Measurements from ENCODE around the gene CIAO3. TPM values are rescaled to one million over a fixed set of nuclear protein-coding genes. Genes with fewer than 3 reads are reported as not detected.

Gene CIAO3
- total RNA-seq, 1 donor from 2014 or later: 24.2 TPM

DNA sequence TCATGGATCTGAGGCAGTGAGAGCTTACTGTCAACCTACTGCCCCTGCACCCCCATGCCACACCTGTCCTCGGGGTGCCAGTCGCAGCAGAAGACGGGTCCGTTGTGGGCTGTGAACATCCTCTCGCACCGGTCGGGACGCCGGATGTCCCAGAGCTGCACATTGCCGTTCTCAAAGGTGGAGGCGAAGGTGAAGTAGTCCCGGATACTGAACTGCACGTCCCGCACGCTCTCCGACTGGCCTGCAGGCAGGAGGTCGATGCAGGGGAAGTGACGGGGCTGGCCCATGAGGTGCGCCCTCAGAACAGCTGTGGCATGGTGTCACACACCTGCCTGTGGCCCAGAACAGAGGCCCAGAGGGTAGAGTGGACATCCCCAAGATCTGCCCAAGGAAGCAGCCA lies 53.3 kb downstream of the CIAO3 start:
- no peak for ATAC-seq
- H3K27me3 ChIP-seq: peaks cover 4% of the 10 kb centered on the region
- no peak for DNase-seq
- H3K27ac ChIP-seq: no peak overlapping the region
- H3K4me3 ChIP-seq: no peak overlapping the region
- H3K9me3 ChIP-seq: no peaks in the 10 kb centered on the region
- H3K36me3 ChIP-seq: peaks cover 6% of the 10 kb centered on the region
- TF ChIP-seq, protein P1, sequence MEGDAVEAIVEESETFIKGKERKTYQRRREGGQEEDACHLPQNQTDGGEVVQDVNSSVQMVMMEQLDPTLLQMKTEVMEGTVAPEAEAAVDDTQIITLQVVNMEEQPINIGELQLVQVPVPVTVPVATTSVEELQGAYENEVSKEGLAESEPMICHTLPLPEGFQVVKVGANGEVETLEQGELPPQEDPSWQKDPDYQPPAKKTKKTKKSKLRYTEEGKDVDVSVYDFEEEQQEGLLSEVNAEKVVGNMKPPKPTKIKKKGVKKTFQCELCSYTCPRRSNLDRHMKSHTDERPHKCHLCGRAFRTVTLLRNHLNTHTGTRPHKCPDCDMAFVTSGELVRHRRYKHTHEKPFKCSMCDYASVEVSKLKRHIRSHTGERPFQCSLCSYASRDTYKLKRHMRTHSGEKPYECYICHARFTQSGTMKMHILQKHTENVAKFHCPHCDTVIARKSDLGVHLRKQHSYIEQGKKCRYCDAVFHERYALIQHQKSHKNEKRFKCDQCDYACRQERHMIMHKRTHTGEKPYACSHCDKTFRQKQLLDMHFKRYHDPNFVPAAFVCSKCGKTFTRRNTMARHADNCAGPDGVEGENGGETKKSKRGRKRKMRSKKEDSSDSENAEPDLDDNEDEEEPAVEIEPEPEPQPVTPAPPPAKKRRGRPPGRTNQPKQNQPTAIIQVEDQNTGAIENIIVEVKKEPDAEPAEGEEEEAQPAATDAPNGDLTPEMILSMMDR (IDR thresholded peaks at IDR 0.05): no peak
- intact Hi-C loops (cut with DNase I): no loop called here
- H3K4me1 ChIP-seq: peaks cover 42% of the 10 kb centered on the region

DNA sequence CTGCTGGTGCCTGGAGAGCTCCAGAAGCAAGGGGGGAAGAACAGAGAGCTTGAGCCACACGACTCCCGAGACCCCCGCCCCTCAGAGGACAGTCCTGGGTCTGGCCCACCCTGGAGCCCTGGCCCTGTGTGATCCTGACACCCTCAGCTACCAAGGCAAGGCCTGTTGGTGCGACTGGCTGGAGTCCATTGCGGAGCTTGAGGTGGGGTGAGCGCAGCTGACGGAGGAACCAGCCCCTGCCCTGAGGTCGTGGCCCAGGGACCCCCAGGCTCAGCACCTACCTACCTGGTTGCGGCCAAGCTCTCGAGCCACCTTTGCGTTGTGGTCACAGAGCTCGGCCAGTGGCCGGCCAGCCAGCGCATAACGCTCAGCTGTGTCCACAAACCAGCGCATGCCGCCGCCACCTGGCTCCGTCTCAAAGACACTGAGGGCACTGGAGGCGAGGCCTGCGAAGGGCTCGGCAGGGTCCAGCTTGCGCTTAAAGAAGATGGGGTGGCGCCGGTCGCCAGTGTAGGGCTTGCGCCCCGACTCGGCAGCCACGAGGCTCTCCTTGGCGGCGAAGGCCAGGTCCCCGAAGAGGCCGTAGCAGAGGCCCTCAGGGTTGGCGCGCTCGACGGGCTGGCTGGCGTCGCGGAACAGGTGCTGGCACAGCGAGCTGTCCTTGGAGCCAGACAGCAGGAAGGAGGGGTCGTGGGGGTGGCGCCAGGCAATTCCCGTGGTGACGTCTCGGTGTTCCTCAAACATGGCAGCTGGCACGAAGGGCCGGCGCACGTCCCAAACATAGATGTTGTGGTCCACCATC lies 54.1 kb downstream of the CIAO3 start:
- Histone ChIP-seq H3K27ac (no peak overlapping the region), H3K4me3 (no peak overlapping the region), H3K4me1 (peaks cover 46% of the 10 kb centered on the region), H3K27me3 (no peaks in the 10 kb centered on the region), H3K9me3 (no peaks in the 10 kb centered on the region), H3K36me3 (peaks cover 14% of the 10 kb centered on the region)
- no peak for ATAC-seq
- DNase-seq: no peak
- TF ChIP-seq, protein P1 (IDR thresholded peaks at IDR 0.05): no peak
- intact Hi-C loops (cut with DNase I): no loop called here

DNA sequence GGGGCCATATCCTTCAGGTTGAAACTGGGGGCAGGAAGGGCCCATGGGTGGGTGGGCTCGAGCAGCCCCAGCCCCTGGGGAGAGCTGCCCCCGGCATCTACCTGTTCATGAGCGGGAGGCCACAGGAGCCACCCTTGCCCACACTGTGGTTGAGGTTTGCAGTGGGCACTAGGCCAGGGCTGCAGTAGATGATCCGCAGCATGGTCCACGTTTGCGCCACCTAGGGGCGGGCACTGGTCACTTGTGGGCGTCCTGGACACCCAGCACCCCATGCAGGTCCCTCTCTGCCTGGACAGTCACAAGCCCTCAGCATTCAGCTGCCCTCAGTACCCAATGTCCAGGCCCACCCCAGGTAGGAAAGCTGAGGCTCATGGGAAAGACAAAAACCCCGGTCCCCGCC lies 54.8 kb downstream of the CIAO3 start:
- ATAC-seq (peak; percentile 1), DNase-seq (no peak)
- H3K27me3 ChIP-seq: no peaks in the 10 kb centered on the region
- intact Hi-C loops (cut with DNase I): no loop called here
- no peak overlapping the region for H3K27ac ChIP-seq
- no peaks in the 10 kb centered on the region for H3K9me3 ChIP-seq
- peaks cover 17% of the 10 kb centered on the region for H3K36me3 ChIP-seq
- H3K4me1 ChIP-seq: peaks cover 53% of the 10 kb centered on the region
- no peak overlapping the region for H3K4me3 ChIP-seq
- TF ChIP-seq, protein P1 (IDR thresholded peaks at IDR 0.05): peak; percentile 41

DNA sequence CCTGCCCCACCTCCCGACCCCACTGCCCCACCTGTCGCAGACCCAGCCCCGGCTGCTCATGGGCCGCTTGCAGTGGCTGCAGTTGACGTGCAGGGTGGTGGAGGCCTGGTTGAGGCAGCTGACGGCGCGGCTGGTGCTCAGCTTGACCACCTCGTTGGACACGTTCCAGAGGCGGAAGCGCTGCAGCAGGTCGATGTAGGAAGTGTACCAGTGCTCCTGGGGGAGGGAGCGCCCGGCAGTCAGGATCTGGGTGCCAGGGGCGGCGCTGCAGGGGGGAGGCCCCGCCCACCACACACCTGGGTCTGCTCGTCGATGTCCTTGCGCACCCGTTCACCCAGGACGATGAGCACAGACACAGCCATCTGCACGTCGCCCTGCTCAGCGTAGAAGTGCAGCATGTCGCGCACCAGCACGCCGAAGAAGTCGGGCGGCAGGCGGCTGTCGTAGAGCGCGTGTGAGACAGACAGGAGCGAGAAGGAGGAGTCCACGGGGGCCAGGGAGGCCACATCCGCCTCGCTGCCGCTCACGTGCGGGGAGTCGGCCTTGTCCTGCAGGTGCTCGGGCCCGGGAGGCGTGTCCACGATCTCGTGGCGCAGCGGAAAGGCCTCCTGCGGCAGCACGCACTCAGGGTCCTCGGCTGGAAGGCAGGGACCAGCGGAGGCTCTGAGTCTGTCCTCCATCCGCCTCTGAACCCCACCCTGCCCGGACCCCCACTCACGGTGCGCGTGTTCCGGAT lies 55.7 kb downstream of the CIAO3 start:
- intact Hi-C loops (cut with DNase I): no loop called here
- peaks cover 17% of the 10 kb centered on the region for H3K36me3 ChIP-seq
- TF ChIP-seq, protein P1 (IDR thresholded peaks at IDR 0.05): no peak
- no peaks in the 10 kb centered on the region for H3K9me3 ChIP-seq
- H3K4me1 ChIP-seq: peaks cover 50% of the 10 kb centered on the region
- peak overlapping the region; percentile 86 for H3K27ac ChIP-seq
- no peaks in the 10 kb centered on the region for H3K27me3 ChIP-seq
- no peak for ATAC-seq
- peak overlapping the region; percentile 75 for H3K4me3 ChIP-seq
- DNase-seq: no peak

DNA sequence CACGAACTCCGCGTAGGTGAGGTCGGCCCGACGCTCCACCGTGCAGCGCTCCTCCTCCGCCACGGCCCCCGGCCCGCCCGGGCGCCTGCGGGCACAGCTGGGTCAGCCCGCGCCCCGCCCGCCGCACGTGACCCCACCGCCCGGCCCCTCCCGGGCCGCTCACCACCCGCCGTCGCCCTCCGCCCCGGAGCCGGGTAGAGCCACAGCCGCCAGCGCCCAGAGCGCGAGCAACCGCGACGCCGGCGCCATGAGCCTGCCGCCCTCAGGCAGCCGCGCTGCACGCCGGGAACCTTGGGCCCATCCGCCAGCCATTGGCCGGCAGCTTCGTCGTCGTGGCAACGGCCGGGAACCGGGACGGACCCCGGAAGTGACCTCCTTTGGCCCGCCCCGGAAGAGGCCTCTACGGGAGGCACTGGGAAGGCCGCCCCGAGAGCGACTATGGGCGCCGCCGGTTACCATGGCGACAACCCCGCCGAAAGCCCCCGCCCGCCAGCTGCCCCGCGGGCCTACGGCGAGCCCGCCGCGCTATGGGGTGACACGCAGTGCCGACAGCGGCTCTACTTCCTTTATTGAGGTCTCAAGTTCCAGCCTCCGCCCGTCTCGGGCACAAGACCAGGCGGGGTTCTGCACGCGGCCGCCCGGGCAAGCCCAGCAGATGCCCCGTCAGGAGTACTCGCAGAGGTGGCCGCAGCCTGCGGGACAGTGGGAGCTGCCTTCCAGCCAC lies 56.6 kb downstream of the CIAO3 start, which contains the start of gene JMJD8:
Gene JMJD8 (minus strand): TSS at position 264 of the 724 bp plus-strand sequence. CDS start 15 bp downstream, at position 249.
- Histone ChIP-seq H3K36me3 (peaks cover 17% of the 10 kb centered on the region), H3K27me3 (no peaks in the 10 kb centered on the region), H3K9me3 (no peaks in the 10 kb centered on the region), H3K4me3 (peak within 1 kb of the TSS; percentile 75), H3K27ac (peak within 1 kb of the TSS; percentile 86), H3K4me1 (peaks cover 45% of the 10 kb centered on the region)
- TF ChIP-seq, protein P1 (IDR thresholded peaks at IDR 0.05): no peak
- peak; percentile 76 for ATAC-seq
- DNase-seq: peak; percentile 99
- intact Hi-C loops (cut with DNase I): no loop called here
